Left ventricle myocardium inferior (tissue), 1 donor: ENCODE results near the gene PRXL2A. TPM values are rescaled to one million over a fixed set of nuclear protein-coding genes. Genes with fewer than 3 reads are reported as not detected.

ENCODE experiments used
- DNase-seq: peaks from one replicate; pipeline ENCODE4 v3.0.0-alpha.2; 2020
- H3K27ac ChIP-seq: fragments of 200-600 bp; replicated peaks from 2 replicates; pipeline ENCODE4 v1.8.0; 2021
- H3K27me3 ChIP-seq: fragments of 200-600 bp; 2 replicates; pipeline ENCODE4 v1.8.0; 2021; ENCODE audit warnings: low read depth
- H3K36me3 ChIP-seq: fragments of 200-600 bp; 2 replicates; pipeline ENCODE4 v1.8.0; 2021
- H3K4me1 ChIP-seq: fragments of 200-600 bp; 2 replicates; pipeline ENCODE4 v1.8.0; 2021
- H3K4me3 ChIP-seq: fragments of 200-600 bp; 2 replicates; pipeline ENCODE4 v1.8.0; 2021; ENCODE audit warnings: mild to moderate bottlenecking, moderate library complexity
- H3K9me3 ChIP-seq: fragments of 200-600 bp; replicated peaks from 2 replicates; pipeline ENCODE4 v1.8.0; 2021
- intact Hi-C: fragments of 100-400 bp; cut with micrococcal nuclease; formaldehyde crosslinking; loops from one replicate; pipeline ENCODE4 v1.11.0; 2022
- total RNA-seq: library from RNA; stranded (reverse); fragmentation: NEBNext Ultra II Directional; extraction: Animal tissue kit (Norgen Biotek cat#: 25700); gene quantifications from one replicate; pipeline ENCODE4 v1.2.1, GENCODE V29; 2021
- TF ChIP-seq, protein P1 (sequence below): fragments of 200-600 bp; IDR thresholded peaks from 2 replicates; pipeline ENCODE4 v1.8.0; 2021; ENCODE audit warnings: antibody characterized with exemption, mild to moderate bottlenecking, borderline replicate concordance
- donor health status: DM: no; HTN: yes; CAD: no; lungs with severe emphysema.

Gene PRXL2A
- total RNA-seq, 1 donor from 2014 or later, result 101 TPM

DNA sequence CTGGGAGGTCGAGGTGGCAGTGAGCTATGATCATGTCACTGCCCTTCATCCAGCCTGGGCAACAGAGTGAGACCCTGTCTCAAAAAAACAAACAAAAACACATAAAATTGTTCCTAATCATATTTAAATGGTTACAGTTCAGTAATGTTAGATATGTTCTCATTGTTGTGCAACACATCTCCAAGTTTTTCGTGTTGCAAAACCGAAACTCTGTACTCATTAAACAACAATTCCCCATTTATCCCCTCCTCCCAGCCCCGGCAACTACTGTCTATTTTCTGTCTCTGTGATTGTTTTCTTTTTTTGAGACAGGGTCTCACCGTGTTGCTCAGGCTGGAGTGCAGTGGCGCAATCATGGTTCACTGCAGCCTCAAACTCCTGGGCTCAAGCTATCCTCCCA is 16.1 kb upstream of the PRXL2A start:
- DNase-seq, result no peak
- H3K4me1 ChIP-seq, result peaks cover 19% of the 10 kb centered on the region
- no peak overlapping the region for H3K27ac ChIP-seq
- H3K4me3 ChIP-seq, result no peak overlapping the region
- intact Hi-C loops, result no loop called here
- no peaks in the 10 kb centered on the region for H3K9me3 ChIP-seq
- TF ChIP-seq, protein P1, sequence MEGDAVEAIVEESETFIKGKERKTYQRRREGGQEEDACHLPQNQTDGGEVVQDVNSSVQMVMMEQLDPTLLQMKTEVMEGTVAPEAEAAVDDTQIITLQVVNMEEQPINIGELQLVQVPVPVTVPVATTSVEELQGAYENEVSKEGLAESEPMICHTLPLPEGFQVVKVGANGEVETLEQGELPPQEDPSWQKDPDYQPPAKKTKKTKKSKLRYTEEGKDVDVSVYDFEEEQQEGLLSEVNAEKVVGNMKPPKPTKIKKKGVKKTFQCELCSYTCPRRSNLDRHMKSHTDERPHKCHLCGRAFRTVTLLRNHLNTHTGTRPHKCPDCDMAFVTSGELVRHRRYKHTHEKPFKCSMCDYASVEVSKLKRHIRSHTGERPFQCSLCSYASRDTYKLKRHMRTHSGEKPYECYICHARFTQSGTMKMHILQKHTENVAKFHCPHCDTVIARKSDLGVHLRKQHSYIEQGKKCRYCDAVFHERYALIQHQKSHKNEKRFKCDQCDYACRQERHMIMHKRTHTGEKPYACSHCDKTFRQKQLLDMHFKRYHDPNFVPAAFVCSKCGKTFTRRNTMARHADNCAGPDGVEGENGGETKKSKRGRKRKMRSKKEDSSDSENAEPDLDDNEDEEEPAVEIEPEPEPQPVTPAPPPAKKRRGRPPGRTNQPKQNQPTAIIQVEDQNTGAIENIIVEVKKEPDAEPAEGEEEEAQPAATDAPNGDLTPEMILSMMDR, result no peak
- H3K27me3 ChIP-seq, result no peaks in the 10 kb centered on the region
- no peaks in the 10 kb centered on the region for H3K36me3 ChIP-seq

DNA sequence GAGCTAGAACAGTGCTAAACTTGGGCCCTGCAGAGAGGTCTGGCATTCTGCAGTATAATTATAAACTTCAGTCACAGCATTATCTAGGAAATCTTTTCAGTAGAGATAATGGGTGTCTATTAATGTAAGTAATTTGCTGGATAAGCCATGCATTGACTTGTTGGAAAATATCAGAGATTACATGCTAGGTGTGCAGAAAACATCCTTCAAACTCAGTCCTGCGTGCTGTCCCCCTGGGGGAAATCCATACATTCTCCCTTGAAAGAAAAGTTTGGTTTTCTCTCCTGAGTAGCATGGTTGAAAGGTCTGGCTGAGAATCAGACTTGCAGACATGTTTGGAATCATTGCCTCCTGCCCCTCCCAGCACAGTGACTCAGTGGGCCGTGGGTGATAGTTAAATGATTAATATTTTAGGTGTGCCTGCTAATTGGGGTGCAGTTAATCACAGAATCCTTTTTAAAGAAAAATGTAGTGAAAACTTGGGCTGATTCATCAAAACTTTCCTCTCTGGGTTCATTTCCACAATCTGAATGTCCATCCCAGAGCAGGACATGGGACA is 13.9 kb upstream of the PRXL2A start:
- Histone ChIP-seq H3K36me3 (no peaks in the 10 kb centered on the region), H3K4me3 (no peak overlapping the region), H3K9me3 (no peaks in the 10 kb centered on the region), H3K4me1 (no peaks in the 10 kb centered on the region), H3K27me3 (no peaks in the 10 kb centered on the region), H3K27ac (no peak overlapping the region)
- intact Hi-C loops, result no loop called here
- TF ChIP-seq, protein P1, result no peak
- DNase-seq, result no peak

- TF ChIP-seq, protein P1, result no peak
These were observed 11.3 kb upstream of the PRXL2A start for GRCh38 chr10:80397014-80397413.

DNA sequence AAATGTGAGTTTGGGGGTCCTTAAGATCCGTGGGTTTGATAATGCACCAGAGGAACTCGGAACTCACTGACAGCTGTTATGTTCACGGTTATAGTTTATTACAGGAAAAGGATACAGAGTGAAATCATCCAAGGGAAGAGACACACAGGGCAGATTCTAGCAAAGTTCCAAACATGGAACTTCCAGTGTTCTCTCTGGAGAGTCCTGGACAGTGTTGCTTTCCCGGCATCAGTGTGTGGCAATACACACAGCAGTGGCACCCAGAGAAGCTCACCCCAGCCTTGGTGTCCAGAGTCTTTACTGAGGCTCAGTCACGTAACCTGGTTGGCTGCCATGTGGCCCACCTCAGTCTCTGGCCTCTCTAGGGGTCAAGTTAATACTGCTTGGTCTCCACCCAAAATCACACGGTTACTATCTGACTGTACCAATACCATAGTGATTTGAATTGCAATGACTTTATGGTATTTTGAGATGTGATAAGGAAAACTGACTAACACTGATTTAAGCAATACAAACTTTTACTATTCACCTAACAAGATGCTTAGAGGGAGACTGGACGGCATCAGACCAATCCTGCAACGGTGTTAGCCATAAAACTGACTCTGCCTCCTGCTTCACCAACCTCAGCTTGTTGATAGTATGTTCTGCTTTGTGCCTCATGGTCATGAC is 8.1 kb upstream of the PRXL2A start:
- Histone ChIP-seq H3K9me3 (no peaks in the 10 kb centered on the region), H3K36me3 (no peaks in the 10 kb centered on the region), H3K4me1 (no peaks in the 10 kb centered on the region), H3K27ac (no peak overlapping the region), H3K4me3 (no peak overlapping the region), H3K27me3 (no peaks in the 10 kb centered on the region)
- TF ChIP-seq, protein P1, result no peak
- no peak for DNase-seq
- intact Hi-C loops, result no loop called here

More at GRCh38 chr10:80397014-80397413, 11.3 kb upstream of the PRXL2A start:
- Histone ChIP-seq H3K9me3 (no peaks in the 10 kb centered on the region), H3K27me3 (no peaks in the 10 kb centered on the region), H3K36me3 (no peaks in the 10 kb centered on the region), H3K27ac (peak overlapping the region; percentile 57), H3K4me1 (no peaks in the 10 kb centered on the region), H3K4me3 (no peak overlapping the region)
- intact Hi-C loops, result no loop called here
- DNase-seq, result no peak

DNA sequence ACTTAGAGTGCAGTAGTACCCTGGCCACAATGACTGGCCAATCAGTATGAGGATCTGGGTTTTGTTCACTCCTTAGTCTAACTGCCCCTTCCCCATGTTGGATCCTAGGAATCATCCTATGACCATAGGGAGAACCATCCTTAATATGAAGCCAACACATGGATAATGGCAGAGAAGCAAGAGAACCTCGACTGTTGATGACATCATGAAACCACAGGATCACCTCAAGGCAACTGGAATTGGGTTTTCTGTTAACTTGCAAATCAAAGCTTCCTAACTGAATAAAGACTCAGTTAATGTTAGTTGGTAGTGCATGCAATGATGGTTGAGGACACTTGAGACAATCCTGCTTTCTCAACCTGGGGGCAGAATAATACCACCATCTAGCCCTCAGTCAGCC is 3.3 kb upstream of the PRXL2A start:
- Histone ChIP-seq H3K4me3 (no peak overlapping the region), H3K27me3 (no peaks in the 10 kb centered on the region), H3K36me3 (no peaks in the 10 kb centered on the region), H3K9me3 (no peaks in the 10 kb centered on the region), H3K27ac (peak overlapping the region; percentile 96), H3K4me1 (peaks cover 30% of the 10 kb centered on the region)
- no peak for DNase-seq
- TF ChIP-seq, protein P1, result no peak
- intact Hi-C loops, result no loop called here
